ENCODE data around the gene ACVR2B. TPM values are rescaled to one million over a fixed set of nuclear protein-coding genes. Genes with fewer than 3 reads are reported as not detected.
"Not testable (repeated sequence)": the region's sequence is repeated elsewhere in the genome, so short reads cannot be mapped to it uniquely, and the experiment has no call there.

ACVR2B gene
- total and polyA plus RNA-seq, 7 experiments from 2014 or later = 0.71 to 14.0 (median 7.5) TPM

GRCh38 chr3:38426798-38427426, 26.8 kb upstream of the ACVR2B start:
- DNase-seq (peak in 6 of 9 donors; percentile 32 to 57 (median 39)), ATAC-seq (peak; percentile 68)
- ChIA-PET POLR2A (interaction anchor here (0.6 to 1.0 kb wide), 2 partner anchors 14 to 26 kb away, joined by 3 to 4 read pairs; partner anchors contain the start of gene ACVR2B), CTCF (interaction anchor here (0.6 to 0.9 kb wide), 2 partner anchors 29 to 53 kb away, joined by 3 read pairs; no protein-coding TSS in a partner anchor)
- intact Hi-C loops (cut with micrococcal nuclease) = loop anchor here in 1 of 2 donors (10.0 kb wide), 1 partner anchor 52 kb away; no protein-coding TSS in a partner anchor
- Mint-ChIP-seq H3K27ac (peak overlapping the region; percentile 48 to 96 (median 86)), H3K4me1 (peaks cover 11 to 71% (median 49%) of the 10 kb centered on the region in 7 donors), H3K9me3 (peaks cover 0 to 13% (median 7%) of the 10 kb centered on the region in 11 donors), H3K4me3 (peak overlapping the region; percentile 56 to 79 (median 72)), H3K36me3 (peaks cover 0 to 28% (median 2%) of the 10 kb centered on the region in 5 donors)
- not testable (repeated sequence) for H3K9me3 ChIP-seq (ENCODE audit: control insufficient read depth in 2 of 3, low read length in 3 of 3); H3K4me3 ChIP-seq (ENCODE audit: low read length); H3K27me3 ChIP-seq (ENCODE audit: control insufficient read depth in 2 of 2, insufficient read depth in 2 of 2, low read length in 2 of 2); H3K36me3 ChIP-seq (ENCODE audit: control insufficient read depth in 2 of 3, insufficient read depth in 3 of 3, low read length in 3 of 3); H3K27me3 Mint-ChIP-seq
- H3K4me1 ChIP-seq (ENCODE audit: control insufficient read depth in 2 of 2, insufficient read depth in 2 of 2, low read length in 2 of 2) = peaks cover 16 to 28% of the 10 kb centered on the region in 2 donors
- peak overlapping the region; percentile 54 for H3K27ac ChIP-seq (ENCODE audit: low read depth, low read length)

- not testable (repeated sequence) for H3K4me3 Mint-ChIP-seq
Measured at GRCh38 chr3:38432871-38433658, 20.6 kb upstream of the ACVR2B start.

GRCh38 chr3:38433661-38434060, 20.0 kb upstream of the ACVR2B start:
- H3K4me1 ChIP-seq (ENCODE audit: control insufficient read depth in 2 of 2, insufficient read depth in 2 of 2, low read length in 2 of 2); H3K27ac Mint-ChIP-seq; H3K36me3 ChIP-seq (ENCODE audit: control insufficient read depth in 2 of 3, insufficient read depth in 3 of 3, low read length in 3 of 3); H3K4me3 Mint-ChIP-seq; H3K4me3 ChIP-seq (ENCODE audit: low read length); CTCF ChIA-PET; H3K27me3 ChIP-seq (ENCODE audit: control insufficient read depth in 2 of 2, insufficient read depth in 2 of 2, low read length in 2 of 2); H3K27me3 Mint-ChIP-seq; intact Hi-C loops (cut with micrococcal nuclease); POLR2A ChIA-PET; DNase-seq; ATAC-seq; H3K27ac ChIP-seq (ENCODE audit: low read depth, low read length): not testable (repeated sequence)
- H3K9me3 ChIP-seq (ENCODE audit: control insufficient read depth in 2 of 3, low read length in 3 of 3) = peaks cover 0 to 28% (median 0%) of the 10 kb centered on the region in 3 experiments
- H3K9me3 Mint-ChIP-seq = peaks cover 4 to 70% (median 44%) of the 10 kb centered on the region in 11 donors
- H3K36me3 Mint-ChIP-seq = peaks cover 7 to 50% (median 16%) of the 10 kb centered on the region in 5 donors
- H3K4me1 Mint-ChIP-seq = peaks cover 5 to 29% (median 14%) of the 10 kb centered on the region in 7 donors

More at GRCh38 chr3:38432871-38433658, 20.6 kb upstream of the ACVR2B start:
- H3K27ac Mint-ChIP-seq; H3K4me3 ChIP-seq (ENCODE audit: low read length); H3K27me3 Mint-ChIP-seq; DNase-seq; H3K4me1 ChIP-seq (ENCODE audit: control insufficient read depth in 2 of 2, insufficient read depth in 2 of 2, low read length in 2 of 2); intact Hi-C loops (cut with micrococcal nuclease); POLR2A ChIA-PET; H3K27ac ChIP-seq (ENCODE audit: low read depth, low read length); H3K27me3 ChIP-seq (ENCODE audit: control insufficient read depth in 2 of 2, insufficient read depth in 2 of 2, low read length in 2 of 2); ATAC-seq; CTCF ChIA-PET; H3K36me3 ChIP-seq (ENCODE audit: control insufficient read depth in 2 of 3, insufficient read depth in 3 of 3, low read length in 3 of 3): not testable (repeated sequence)
- peaks cover 4 to 29% (median 17%) of the 10 kb centered on the region in 7 donors for H3K4me1 Mint-ChIP-seq
- peaks cover 4 to 64% (median 41%) of the 10 kb centered on the region in 11 donors for H3K9me3 Mint-ChIP-seq
- H3K9me3 ChIP-seq (ENCODE audit: control insufficient read depth in 2 of 3, low read length in 3 of 3) = peaks cover 0 to 28% (median 0%) of the 10 kb centered on the region in 3 experiments
- peaks cover 7 to 50% (median 16%) of the 10 kb centered on the region in 5 donors for H3K36me3 Mint-ChIP-seq

GRCh38 chr3:38438436-38439069, 15.1 kb upstream of the ACVR2B start:
- H3K36me3 ChIP-seq (ENCODE audit: control insufficient read depth in 2 of 3, insufficient read depth in 3 of 3, low read length in 3 of 3); H3K4me3 ChIP-seq (ENCODE audit: low read length); intact Hi-C loops (cut with micrococcal nuclease); H3K27me3 ChIP-seq (ENCODE audit: control insufficient read depth in 2 of 2, insufficient read depth in 2 of 2, low read length in 2 of 2); H3K4me1 ChIP-seq (ENCODE audit: control insufficient read depth in 2 of 2, insufficient read depth in 2 of 2, low read length in 2 of 2); H3K27ac ChIP-seq (ENCODE audit: low read depth, low read length); ATAC-seq; H3K27me3 Mint-ChIP-seq: not testable (repeated sequence)
- Mint-ChIP-seq H3K36me3 (peaks cover 7 to 23% (median 13%) of the 10 kb centered on the region in 5 donors), H3K9me3 (peaks cover 4 to 66% (median 29%) of the 10 kb centered on the region in 11 donors), H3K4me3 (peak overlapping the region in 2 of 10 donors; percentile 21 to 39), H3K4me1 (peaks cover 0 to 15% (median 7%) of the 10 kb centered on the region in 7 donors), H3K27ac (peak overlapping the region in 3 of 9 donors; percentile 24 to 38 (median 31))
- ChIA-PET CTCF (interaction anchor here (0.8 kb wide), 1 partner anchor 20 kb away, joined by 3 read pairs; no protein-coding TSS in a partner anchor), POLR2A (interaction anchor here (0.7 to 0.8 kb wide), 2 partner anchors 18 to 128 kb away, joined by 4 to 5 read pairs; no protein-coding TSS in a partner anchor)
- H3K9me3 ChIP-seq (ENCODE audit: control insufficient read depth in 2 of 3, low read length in 3 of 3) = peaks cover 0 to 18% (median 4%) of the 10 kb centered on the region in 3 experiments
- peak in 5 of 9 donors; percentile 5 to 49 (median 27) for DNase-seq

GRCh38 chr3:38443205-38443604, 10.5 kb upstream of the ACVR2B start:
- intact Hi-C loops (cut with micrococcal nuclease); H3K4me1 Mint-ChIP-seq; H3K36me3 ChIP-seq (ENCODE audit: control insufficient read depth in 2 of 3, insufficient read depth in 3 of 3, low read length in 3 of 3); H3K4me3 Mint-ChIP-seq; H3K27ac ChIP-seq (ENCODE audit: low read depth, low read length); ATAC-seq; DNase-seq; H3K27ac Mint-ChIP-seq; H3K4me1 ChIP-seq (ENCODE audit: control insufficient read depth in 2 of 2, insufficient read depth in 2 of 2, low read length in 2 of 2); H3K27me3 ChIP-seq (ENCODE audit: control insufficient read depth in 2 of 2, insufficient read depth in 2 of 2, low read length in 2 of 2); H3K9me3 ChIP-seq (ENCODE audit: control insufficient read depth in 2 of 3, low read length in 3 of 3); H3K36me3 Mint-ChIP-seq; H3K4me3 ChIP-seq (ENCODE audit: low read length): not testable (repeated sequence)
- ChIA-PET CTCF (interaction anchor here (0.6 kb wide), 1 partner anchor 244 kb away, joined by 3 read pairs; no protein-coding TSS in a partner anchor), POLR2A (interaction anchor here (0.6 to 1.5 kb wide), 2 partner anchors 9 to 47 kb away, joined by 3 to 4 read pairs; no protein-coding TSS in a partner anchor)
- Mint-ChIP-seq H3K27me3 (peaks cover 0 to 13% (median 0%) of the 10 kb centered on the region in 5 donors), H3K9me3 (peaks cover 0 to 26% (median 11%) of the 10 kb centered on the region in 11 donors)
